GM19324 (cell line): ENCODE measurements around the gene OCEL1.
"Not testable (repeated sequence)": the region's sequence is repeated elsewhere in the genome, so short reads cannot be mapped to it uniquely, and the experiment has no call there.

ENCODE experiments used
- ATAC-seq: cut with Tn5 transposase; IDR thresholded peaks from one replicate; pipeline ENCODE4 v1.9.1; 2021; ENCODE audit warnings: mild to moderate bottlenecking, moderate library complexity; ENCODE audit not compliant: unreplicated experiment, low FRiP score

Gene OCEL1, protein sequence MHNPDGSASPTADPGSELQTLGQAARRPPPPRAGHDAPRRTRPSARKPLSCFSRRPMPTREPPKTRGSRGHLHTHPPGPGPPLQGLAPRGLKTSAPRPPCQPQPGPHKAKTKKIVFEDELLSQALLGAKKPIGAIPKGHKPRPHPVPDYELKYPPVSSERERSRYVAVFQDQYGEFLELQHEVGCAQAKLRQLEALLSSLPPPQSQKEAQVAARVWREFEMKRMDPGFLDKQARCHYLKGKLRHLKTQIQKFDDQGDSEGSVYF

DNA sequence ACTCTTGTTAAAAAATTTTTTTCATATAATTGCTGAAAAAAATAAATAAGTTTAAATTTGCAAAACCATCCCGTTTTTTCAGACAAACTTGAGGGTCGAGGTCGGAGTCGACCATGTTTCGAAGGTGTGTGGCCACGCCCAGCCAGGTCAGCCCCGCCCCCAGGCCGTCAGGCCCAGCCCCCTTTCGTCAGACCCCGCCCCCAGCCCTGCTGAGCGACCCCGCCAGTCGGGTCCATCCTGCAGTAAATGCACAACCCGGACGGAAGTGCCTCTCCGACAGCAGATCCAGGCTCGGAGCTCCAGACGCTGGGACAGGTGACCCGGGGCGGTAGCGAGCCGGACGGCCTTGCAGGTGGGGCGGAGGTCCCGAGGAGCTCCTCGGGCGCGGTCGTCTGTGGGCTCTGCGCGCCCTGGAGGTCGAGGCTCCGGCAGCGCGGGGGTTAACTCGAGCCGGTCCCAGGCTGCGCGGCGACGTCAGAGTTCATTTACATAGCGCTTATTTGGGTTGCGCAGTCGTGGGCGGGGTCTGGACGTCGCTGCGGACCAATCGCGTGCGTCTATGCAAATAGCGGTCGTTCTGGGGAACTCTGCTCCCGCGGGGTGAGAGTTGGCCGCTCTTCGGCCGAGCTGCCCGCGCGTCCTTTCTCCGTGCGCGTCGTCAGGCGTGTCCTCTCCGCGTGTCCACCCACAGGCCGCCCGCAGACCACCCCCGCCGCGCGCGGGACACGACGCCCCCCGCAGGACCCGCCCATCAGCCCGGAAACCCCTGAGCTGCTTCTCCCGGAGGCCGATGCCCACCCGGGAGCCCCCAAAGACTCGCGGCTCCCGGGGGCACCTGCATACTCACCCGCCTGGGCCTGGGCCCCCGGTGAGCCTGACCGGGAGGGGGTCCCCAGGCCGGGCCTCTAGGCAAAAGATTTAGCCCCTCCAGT, at the start of gene OCEL1:
Gene OCEL1, plus strand, starts transcription at position 225 of the 932 bp plus-strand sequence. Its CDS starts 22 bp downstream, at position 247.
- peak; percentile 94 for ATAC-seq

DNA sequence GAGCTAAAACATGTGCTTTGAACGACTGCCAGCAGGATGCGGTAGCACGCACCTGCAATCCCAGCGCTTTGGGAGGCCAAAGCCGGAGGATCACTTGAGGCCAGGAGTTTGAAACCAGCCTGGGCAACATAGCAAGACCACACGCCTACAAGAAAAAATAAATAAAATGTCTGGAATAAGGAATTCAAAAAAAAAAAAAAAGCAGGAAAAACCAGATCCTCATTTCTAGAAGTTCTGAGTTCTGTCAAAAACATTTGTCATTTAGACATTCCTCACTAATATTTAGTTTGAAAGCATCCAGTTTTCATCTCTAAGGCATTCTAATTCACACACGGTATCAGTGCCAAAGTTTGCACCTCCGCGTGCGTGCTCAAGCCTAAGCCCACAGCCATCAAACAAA, 47.7 kb upstream of the OCEL1 start:
- no peak for ATAC-seq

GRCh38 chr19:17180997-17181702, 44.9 kb upstream of the OCEL1 start:
- no peak for ATAC-seq

DNA sequence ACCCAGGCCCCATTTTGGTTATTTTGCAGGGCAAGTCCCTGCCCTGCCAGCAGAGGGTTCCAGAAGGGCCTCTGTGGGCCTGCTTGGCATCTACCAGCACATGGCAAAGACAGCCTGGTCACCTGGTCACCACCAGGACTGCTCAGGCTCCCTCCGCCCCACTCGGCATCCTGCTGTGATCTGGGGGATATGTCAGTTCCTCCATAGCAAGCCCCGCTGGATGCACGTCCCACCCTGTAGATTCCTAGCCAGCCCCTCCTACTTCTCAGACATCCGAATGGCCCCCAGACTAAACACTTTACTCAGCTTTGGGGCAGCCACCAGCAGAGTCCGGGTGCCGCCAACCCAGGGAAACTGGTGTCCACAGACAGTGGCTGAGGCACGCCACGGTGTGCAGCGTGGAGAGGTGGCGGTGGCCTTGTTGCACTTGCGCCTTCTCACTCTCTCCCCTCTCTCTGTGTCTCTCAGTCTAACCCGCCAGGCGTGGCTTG, 42.7 kb upstream of the OCEL1 start:
- ATAC-seq, result no peak

- no peak for ATAC-seq
Observed at GRCh38 chr19:17183858-17184321, 42.1 kb upstream of the OCEL1 start.

- no peak for ATAC-seq
Observed at GRCh38 chr19:17184371-17184841, 41.6 kb upstream of the OCEL1 start.

DNA sequence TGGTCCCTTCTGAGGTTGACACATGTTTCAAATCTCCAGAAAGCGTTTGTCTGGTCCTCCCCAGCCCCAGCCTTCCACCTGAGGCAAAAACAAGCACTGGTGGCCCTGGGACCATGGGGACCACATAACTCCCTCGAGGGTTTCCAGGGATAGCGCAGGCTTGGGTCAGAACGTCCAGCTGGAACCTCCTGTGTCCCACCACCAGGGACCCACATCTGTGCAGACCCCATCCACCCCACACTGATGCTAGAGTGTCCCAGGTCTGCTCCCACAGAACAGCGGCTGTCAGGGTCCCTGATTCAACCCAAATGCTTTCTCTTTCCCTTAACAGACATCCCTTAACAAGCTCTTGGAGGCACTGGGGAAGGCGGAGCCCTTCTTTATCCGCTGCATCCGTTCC, 40.4 kb upstream of the OCEL1 start:
- ATAC-seq, result no peak

DNA sequence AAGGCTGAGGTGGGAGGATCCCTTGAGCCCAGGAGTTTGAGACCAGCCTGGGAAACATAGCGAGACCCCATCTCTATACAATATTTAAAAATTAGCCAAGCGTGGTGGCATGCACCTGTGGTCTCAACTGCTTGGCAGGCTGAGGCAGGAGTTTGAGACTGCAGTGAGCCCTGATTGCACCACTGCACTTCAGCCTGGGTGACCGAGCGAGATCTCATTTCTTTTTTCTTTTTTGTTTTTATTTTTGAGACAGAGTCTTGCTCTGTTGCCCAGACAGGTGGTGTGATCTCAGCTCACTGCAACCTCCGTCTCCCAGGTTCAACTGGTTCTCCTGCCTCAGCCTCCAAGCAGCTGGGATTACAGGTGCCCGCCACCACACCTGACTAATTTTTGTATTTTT, 34.3 kb upstream of the OCEL1 start:
- not testable (repeated sequence) for ATAC-seq

DNA sequence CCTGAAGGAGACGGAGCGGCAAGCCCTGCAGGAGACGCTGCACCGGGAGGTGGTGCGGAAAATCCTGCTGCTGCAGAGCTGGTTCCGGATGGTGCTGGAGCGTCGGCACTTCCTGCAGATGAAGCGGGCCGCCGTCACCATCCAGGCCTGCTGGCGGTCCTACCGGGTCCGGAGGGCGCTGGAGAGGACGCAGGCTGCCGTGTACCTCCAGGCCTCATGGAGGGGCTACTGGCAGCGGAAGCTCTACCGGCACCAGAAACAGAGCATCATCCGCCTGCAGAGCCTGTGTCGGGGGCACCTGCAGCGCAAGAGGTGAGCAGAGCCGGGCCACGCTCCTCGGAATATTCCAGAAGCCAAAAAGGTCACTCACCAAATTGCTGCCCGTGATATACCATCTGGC, 33.3 kb upstream of the OCEL1 start:
- no peak for ATAC-seq

DNA sequence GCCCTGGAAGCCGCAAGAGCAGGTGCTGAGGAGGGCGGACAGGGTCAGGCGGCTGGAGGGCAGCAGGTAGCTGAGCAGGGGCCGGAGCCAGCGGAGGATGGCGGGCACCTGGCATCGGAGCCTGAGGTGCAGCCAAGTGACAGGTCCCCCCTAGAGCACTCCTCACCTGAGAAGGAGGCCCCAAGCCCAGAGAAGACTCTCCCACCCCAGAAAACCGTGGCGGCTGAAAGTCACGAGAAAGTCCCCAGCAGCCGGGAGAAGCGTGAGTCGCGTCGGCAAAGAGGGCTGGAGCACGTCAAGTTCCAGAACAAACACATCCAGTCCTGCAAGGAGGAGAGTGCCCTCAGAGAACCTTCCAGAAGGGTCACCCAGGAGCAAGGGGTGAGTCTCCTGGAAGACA, 31.4 kb upstream of the OCEL1 start:
- no peak for ATAC-seq

DNA sequence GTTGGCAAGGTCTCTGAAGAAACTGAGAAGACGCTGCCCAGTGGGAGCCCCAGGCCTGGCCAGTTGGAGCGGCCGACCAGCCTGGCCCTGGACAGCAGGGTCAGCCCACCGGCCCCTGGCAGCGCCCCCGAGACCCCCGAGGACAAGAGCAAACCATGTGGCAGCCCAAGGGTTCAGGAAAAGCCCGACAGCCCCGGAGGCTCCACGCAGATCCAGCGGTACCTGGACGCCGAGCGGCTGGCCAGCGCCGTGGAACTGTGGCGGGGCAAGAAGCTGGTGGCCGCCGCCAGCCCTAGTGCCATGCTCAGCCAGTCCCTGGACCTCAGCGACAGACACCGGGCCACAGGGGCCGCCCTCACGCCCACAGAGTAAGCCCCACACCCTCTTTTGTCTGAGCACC, 30.9 kb upstream of the OCEL1 start:
- no peak for ATAC-seq

- ATAC-seq, result no peak
Observed at GRCh38 chr19:17196610-17197009, 29.4 kb upstream of the OCEL1 start.

- no peak for ATAC-seq
Observed at GRCh38 chr19:17197666-17198065, 28.4 kb upstream of the OCEL1 start.

DNA sequence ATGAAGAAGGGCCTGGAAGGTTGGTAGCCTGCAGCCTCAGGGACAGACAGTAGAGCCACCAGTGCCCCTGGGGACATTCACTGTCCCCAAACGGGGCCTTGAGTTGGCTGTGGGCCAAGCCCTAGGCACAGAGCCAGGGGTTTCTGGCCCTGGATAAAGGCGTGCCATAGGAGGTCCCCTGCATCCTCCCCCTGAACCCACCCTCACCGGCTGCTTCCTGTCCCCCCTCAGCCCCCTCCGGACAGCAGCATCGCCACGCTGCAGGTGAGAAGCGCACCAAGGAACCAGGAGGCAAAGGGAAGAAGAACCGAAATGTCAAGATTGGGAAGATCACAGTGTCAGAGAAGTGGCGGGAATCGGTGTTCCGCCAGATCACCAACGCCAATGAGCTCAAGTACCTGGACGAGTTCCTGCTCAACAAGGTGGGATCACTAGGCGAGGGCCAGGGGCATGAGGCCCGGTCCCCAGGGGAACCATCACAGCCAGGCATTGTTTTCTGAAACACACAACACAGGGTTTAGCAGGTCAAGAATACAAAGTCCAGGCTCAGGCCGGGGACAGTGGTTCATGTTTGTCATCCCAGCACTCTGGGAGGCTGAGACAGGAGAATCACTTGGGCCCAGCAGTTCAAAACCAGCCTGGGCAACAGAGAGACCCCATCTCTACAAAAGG, 25.5 kb upstream of the OCEL1 start:
- no peak for ATAC-seq

DNA sequence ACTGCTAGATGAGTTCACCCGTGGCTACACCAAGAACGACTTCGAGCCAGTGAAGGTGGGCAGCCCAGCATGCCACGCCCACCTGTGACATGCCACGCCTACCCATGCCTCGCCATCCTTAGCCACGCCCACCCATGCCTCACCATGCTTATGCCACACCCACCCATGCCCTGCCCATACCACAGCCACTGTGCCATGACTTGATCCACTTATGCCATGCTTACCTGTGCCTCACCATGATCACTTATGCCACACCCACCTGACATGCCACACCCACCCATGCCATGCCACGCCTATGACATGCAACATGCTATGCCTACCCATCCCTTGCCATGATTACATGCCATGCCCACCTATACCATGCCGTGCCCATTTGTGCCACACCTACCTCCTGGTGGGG, 23.8 kb upstream of the OCEL1 start:
- no peak for ATAC-seq

DNA sequence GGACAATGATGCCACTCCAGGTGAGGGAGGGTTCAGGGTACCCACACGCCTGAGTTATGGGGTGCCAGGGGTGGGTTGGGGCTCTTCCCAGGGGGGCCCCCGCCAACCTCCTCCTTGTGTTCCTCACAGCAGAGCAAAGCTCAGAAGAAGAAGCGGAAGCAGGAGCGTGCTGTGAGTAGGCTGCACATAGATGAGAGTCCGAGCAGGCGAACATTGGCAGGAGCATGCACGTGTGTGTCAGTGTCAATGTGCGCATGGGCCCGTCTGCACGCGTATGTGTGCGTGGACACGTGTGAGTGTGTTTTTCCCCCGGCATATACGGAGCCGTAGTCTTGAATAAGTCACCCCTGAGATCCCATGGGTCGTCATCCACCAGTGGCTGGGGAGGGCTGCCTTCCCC, 23.3 kb upstream of the OCEL1 start:
- ATAC-seq, result no peak

DNA sequence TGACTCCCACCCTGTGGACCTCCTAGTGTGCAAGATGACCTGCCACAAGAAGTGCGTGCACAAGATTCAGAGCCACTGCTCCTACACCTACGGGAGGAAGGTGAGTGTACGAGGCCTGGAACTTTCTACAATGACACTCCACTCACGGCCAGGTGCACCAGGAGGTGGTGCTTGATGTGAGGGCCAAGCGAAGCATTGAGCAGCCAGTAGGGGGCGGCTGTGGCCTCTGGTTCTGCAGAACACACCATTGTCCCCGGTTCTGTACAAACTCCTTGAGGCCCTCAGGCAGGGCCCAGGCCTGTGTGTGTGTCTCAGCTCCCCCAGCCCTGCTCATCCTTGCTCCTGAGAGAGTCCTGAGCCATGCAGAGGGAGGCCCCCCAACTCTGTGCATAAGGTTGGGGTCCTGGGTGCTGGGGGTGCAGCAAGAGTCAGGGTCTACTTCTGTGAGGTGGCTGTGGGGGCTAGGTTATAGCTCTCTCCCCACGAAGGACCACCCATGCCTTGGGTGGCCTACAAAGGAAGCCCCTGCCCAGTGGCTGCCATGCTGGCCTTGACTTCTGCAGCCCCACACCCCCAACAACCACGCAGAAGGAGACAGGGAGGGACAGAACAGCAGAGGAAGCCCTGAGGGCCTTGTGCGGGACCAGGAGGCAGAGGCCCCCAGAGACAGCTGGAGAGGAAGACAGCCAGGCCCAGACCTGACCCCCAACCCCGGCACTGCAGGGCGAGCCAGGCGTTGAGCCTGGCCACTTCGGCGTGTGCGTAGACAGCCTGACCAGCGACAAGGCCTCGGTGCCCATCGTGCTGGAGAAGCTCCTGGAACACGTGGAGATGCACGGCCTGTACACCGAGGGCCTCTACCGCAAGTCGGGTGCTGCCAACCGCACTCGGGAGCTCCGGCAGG, 20.5 kb upstream of the OCEL1 start:
- no peak for ATAC-seq

DNA sequence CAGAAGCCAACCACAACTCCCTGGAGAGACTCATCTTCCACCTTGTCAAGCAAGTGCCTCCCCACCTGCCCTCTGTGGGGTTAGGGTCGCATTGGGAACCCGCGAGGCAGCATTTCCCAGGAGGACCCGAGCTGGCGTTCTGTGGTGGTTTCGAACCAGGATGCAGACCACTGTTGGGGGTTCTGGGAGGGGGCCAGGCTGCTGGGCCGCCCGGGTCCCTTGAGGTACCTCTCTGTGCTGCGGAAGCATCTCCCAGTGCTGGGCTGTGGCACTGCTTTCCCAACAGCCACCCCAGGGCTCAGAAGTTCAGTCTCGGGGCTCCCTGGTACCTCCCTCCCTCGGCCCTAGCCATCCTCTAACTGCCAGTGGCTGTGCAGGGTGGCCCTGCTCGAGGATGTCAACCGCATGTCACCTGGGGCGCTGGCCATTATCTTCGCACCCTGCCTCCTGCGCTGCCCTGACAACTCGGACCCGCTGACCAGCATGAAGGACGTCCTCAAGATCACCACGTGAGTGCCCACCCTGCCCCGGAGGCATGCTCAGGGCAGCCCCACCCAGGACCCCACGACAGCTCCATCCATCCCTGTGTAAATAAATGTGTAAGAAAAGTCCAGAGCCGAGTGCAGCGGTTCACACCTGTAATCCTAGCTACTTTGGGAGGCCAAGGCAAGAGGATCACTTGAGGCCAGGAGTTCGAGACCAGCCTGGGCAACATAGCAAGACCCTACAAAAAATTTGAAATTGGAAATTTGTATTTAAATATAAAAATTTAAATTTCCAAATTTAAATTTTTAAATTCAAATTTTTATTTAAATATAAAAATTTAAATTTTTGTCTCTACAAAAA, 19.1 kb upstream of the OCEL1 start:
- ATAC-seq, result no peak
